HG02642 (cell line): Measurements from ENCODE around the gene UVRAG.

Experiments used
- ATAC-seq: cut with Tn5 transposase; IDR thresholded peaks from one replicate; pipeline ENCODE4 v1.9.1; 2021; ENCODE audit warnings: mild to moderate bottlenecking; ENCODE audit not compliant: unreplicated experiment, poor library complexity

Gene UVRAG

GRCh38 chr11:76175783-76176182 lies 360.8 kb downstream of the UVRAG start:
- ATAC-seq = no peak

- no peak for ATAC-seq
Observed at GRCh38 chr11:76176463-76176862, 361.5 kb downstream of the UVRAG start.

- ATAC-seq = no peak
Observed at GRCh38 chr11:76177250-76177686, 362.3 kb downstream of the UVRAG start.

GRCh38 chr11:76179147-76179546 lies 364.1 kb downstream of the UVRAG start:
- no peak for ATAC-seq

- no peak for ATAC-seq
Observed at GRCh38 chr11:76181371-76181770, 366.4 kb downstream of the UVRAG start.

- no peak for ATAC-seq
Observed at GRCh38 chr11:76184551-76184993, 369.6 kb downstream of the UVRAG start.

GRCh38 chr11:76185511-76185910 lies 370.5 kb downstream of the UVRAG start:
- no peak for ATAC-seq

- no peak for ATAC-seq
Observed at GRCh38 chr11:76185931-76186401, 371.0 kb downstream of the UVRAG start.

- ATAC-seq = no peak
Observed at GRCh38 chr11:76186776-76187279, 371.8 kb downstream of the UVRAG start.

- ATAC-seq = no peak
Observed at GRCh38 chr11:76188873-76189272, 373.9 kb downstream of the UVRAG start.

GRCh38 chr11:76189682-76190081 lies 374.7 kb downstream of the UVRAG start:
- no peak for ATAC-seq

- no peak for ATAC-seq
Observed at GRCh38 chr11:76190376-76190775, 375.4 kb downstream of the UVRAG start.
